ENCODE data around the gene MZF1. TPM values are rescaled to one million over a fixed set of nuclear protein-coding genes. Genes with fewer than 3 reads are reported as not detected.

MZF1 gene
- total and polyA plus RNA-seq, 9 of the 15 experiments (the other 6 are each of a cell fraction or from before 2014, with no cell fraction given): 0.31 to 29.3 (median 11.5) TPM

- TF ChIP-seq VEZF1 (CRISPR knock-in tag; IDR thresholded peaks at IDR 0.05): peak; percentile 92
- TF ChIP-seq MTA2 (IDR thresholded peaks at IDR 0.05; ENCODE audit: low read depth): 0 out of 2 replicates have a peak, but pooled peaks have one; percentile 11
- TF ChIP-seq TFAM (CRISPR knock-in tag; conservative IDR thresholded peaks at IDR 0.05): no peak
- peak; percentile 77 to 86 (median 82) for TF ChIP-seq CTCF (IDR thresholded peaks at IDR 0.05 in 2 of 3, conservative IDR thresholded peaks at IDR 0.05 in 1 of 3; ENCODE audit: insufficient read depth in 2 of 3, low read depth in 1 of 3, low read length in 3 of 3)
- no peak for TF ChIP-seq PTTG1 (tag; IDR thresholded peaks at IDR 0.05; ENCODE audit: low read depth)
- TF ChIP-seq ZNF23 (CRISPR knock-in tag; IDR thresholded peaks at IDR 0.05): no peak
- TF ChIP-seq RNF2 (IDR thresholded peaks at IDR 0.05): peak; percentile 90; the same call in 1 of the 2 replicates
- 0 out of 2 replicates have a peak, but pooled peaks have one; percentile 31 for TF ChIP-seq ZNF282 (CRISPR knock-in tag; IDR thresholded peaks at IDR 0.05)
- no peak for TF ChIP-seq PCBP2 (IDR thresholded peaks at IDR 0.05; ENCODE audit: low read depth, low read length, poor library complexity, severe bottlenecking)
- TF ChIP-seq SRSF3 (IDR thresholded peaks at IDR 0.05; ENCODE audit: insufficient read depth, low read length): no peak
- TF ChIP-seq CUX1 (CRISPR knock-in tag; IDR thresholded peaks at IDR 0.05): no peak
- TF ChIP-seq ZNF347 (CRISPR knock-in tag; IDR thresholded peaks at IDR 0.05; ENCODE audit: low read depth): no peak
- no peak for TF ChIP-seq RBM15 (IDR thresholded peaks at IDR 0.05; ENCODE audit: insufficient read depth, low read length)
- TF ChIP-seq ZBTB12 (CRISPR knock-in tag; IDR thresholded peaks at IDR 0.05): peak; percentile 68
- TF ChIP-seq NBN (IDR thresholded peaks at IDR 0.05; ENCODE audit: low read depth): peak; percentile 85
- TF ChIP-seq ZNF589 (CRISPR knock-in tag; IDR thresholded peaks at IDR 0.05; ENCODE audit: low read depth): 0 out of 2 replicates have a peak, but pooled peaks have one; percentile 20
- peak; percentile 100 for TF ChIP-seq GABPA (tag; conservative IDR thresholded peaks at IDR 0.05; ENCODE audit: low read depth)
These were observed 53.5 kb downstream of the MZF1 start, which contains the start of gene ZBTB45 (continued) for GRCh38 chr19:58519355-58520256.

All from K562 (cell line).